Measurements from ENCODE around the gene NPW. TPM values are rescaled to one million over a fixed set of nuclear protein-coding genes. Genes with fewer than 3 reads are reported as not detected.

NPW gene
- total RNA-seq: 0.32 and 1.3 TPM in 2 replicates

DNA sequence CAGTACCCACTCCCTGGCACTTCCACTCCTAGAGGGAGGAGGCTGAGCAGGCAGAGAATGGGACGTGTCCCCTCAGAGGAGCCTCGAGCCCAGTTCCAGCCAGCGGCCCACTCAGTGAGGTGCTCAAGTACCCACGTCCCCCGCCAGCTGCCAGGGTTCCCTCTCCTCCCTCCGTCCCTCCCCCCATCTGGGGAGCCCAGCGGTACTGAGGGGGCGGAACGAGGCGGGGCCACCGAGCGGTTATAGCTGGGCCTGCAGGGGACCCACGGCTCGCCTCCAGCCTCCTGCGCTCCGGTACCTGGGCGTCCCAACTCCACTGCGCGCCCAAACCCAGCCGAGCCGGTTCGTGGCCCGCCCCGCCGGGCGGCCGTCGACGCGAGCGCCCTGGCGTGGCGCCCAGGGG lies at the start of gene NPW:
NPW (plus strand) TSS at position 268 of the 403 bp plus-strand sequence.
- no peak for TF ChIP-seq CTCF (IDR thresholded peaks at IDR 0.05; ENCODE audit: insufficient read depth, low read depth, low read length)
- no peak for DNase-seq (ENCODE audit: low read depth)
- H3K4me3 ChIP-seq (ENCODE audit: low read depth, low read length): peak within 1 kb of the TSS; percentile 23

DNA sequence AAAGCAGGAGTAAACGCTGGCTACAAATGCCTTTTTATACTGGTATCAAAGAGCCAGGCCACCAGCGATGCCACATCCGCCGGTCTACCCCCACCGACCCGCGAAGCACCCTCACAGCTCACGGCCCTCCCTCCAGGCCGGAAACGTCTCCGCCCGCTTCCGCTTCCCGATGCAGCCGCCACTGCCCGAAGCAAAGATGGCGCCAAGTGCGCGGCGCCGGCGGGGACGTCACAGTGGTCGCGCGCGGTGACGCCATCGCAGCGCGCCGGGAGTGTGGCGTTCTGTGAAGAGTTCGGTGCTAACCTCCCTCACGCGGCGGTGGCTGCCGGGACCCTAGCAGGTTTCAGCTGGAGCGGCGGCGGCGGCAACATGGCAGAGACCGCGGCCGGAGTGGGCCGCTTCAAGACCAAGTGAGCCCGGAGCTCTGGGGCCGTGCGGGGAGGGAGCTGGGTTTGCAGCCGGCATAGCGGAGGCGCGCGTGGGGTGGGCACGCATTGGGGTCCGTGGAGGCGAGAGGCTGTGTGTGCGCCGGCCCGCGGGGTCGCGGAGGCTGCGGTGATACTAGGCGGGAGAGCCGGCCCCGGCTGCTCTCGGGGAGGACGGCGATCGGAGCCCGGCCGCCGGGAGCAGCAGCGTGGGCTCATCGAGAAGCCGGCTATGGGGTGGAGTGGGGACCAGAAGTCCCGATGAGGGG lies 47.6 kb upstream of the NPW start, which contains the start of gene TBL3:
TBL3 (plus strand) TSS at position 258 of the 694 bp plus-strand sequence; CDS start at position 370, 112 bp downstream.
- no peak for TF ChIP-seq CTCF (IDR thresholded peaks at IDR 0.05; ENCODE audit: insufficient read depth, low read depth, low read length)
- peak within 1 kb of the TSS; percentile 90 for H3K4me3 ChIP-seq (ENCODE audit: low read depth, low read length)
- peak; percentile 95 for DNase-seq (ENCODE audit: low read depth)

GRCh38 chr16:1972490-1972877 lies 47.1 kb upstream of the NPW start:
- DNase-seq (ENCODE audit: low read depth): no peak
- peak overlapping the region; percentile 90 for H3K4me3 ChIP-seq (ENCODE audit: low read depth, low read length)
- TF ChIP-seq CTCF (IDR thresholded peaks at IDR 0.05; ENCODE audit: insufficient read depth, low read depth, low read length): no peak

DNA sequence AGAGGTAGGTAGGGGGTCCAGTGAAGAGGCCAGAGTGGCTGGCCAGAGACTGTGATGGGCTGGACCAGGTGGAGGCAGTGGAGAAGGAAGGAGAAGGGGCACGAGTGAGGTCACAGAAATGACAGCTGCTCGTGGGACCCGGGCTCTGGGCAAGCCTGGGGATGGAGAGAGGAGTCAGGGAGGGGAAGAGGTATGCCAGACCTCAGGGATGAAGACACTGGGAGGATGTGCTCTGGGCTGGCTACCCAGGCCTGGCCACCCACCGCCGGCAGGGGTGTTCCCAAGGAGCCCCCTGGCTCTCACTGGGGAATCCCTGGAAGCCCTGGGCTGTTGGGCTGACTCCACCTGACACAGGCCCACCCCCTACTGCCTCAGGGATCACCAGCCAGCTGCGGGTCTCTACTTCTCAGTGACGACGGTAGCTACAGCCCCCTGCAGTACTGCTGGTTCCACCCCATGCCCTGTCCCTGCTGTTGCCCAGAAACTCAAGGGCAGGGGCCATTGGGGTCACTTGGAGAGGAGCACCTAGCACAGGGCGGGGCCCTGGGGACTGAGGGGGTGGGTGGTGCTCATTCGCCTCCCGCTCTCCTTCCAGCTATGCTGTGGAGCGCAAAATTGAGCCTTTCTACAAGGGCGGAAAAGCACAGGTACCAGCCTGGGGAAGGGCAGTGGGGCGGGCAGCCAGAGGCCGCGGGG lies 46.0 kb upstream of the NPW start:
- H3K4me3 ChIP-seq (ENCODE audit: low read depth, low read length): no peak overlapping the region
- no peak for DNase-seq (ENCODE audit: low read depth)
- no peak for TF ChIP-seq CTCF (IDR thresholded peaks at IDR 0.05; ENCODE audit: insufficient read depth, low read depth, low read length)

DNA sequence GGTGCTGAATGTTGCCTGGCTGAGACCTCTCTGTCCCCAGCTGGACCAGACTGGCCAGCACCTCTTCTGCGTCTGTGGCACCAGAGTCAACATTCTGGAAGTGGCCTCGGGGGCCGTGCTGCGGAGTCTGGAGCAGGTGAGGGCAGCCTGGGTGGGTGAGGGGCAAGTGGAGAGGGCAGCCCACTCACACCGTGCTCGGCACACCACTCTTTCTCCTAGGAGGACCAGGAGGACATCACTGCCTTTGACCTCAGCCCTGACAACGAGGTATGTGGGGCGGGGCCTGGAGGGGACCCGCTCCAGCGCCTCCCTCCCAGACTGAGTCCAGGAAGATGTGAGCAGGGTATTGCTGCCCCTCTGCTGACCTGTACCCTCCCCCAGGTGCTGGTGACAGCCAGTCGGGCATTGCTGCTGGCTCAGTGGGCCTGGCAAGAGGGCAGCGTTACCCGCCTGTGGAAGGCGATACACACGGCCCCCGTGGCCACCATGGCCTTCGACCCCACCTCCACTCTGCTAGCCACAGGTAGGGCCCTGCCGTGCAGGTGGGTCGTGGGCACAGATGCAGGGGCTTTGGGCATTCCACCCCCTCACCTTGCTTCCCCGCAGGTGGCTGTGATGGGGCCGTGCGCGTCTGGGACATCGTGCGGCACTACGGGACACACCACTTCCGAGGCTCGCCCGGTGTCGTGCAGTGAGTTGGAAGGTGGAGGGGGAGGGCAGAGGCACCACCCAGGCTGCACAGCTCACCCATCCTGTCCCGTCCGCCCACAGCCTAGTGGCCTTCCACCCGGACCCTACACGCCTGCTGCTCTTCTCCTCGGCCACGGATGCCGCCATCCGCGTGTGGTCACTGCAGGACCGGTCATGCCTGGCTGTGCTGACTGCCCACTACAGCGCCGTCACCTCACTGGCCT lies 45.2 kb upstream of the NPW start:
- no peak for TF ChIP-seq CTCF (IDR thresholded peaks at IDR 0.05; ENCODE audit: insufficient read depth, low read depth, low read length)
- no peak for DNase-seq (ENCODE audit: low read depth)
- no peak overlapping the region for H3K4me3 ChIP-seq (ENCODE audit: low read depth, low read length)

DNA sequence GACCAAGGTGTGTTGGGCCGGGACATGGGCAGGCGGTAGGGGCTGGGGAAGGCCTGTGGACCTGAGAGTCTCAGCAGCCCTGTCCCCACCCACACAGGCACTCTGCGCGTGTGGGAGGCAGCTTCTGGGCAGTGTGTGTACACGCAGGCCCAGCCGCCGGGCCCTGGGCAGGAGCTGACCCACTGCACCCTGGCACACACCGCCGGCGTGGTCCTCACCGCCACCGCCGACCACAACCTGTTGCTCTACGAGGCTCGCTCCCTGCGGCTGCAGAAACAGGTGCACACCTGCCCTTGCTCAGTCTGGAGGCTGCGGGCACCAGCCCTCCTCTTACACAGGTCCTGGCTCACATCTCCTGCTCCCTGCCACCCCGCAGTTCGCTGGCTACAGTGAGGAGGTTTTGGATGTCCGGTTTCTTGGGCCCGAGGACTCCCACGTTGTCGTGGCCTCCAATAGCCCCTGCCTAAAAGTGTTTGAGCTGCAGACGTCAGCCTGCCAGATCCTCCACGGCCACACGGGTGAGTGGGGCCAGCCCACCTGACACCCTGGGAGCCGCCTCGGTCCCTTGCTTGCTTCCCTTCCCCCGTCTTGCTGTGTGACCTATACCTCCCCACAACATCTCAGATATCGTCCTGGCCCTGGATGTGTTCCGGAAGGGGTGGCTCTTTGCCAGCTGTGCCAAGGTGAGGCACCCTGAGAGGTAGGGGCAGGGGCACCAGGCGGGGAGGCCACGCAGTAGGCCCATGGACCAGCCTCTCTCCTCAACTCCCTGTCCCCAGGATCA lies 44.0 kb upstream of the NPW start:
- no peak for DNase-seq (ENCODE audit: low read depth)
- H3K4me3 ChIP-seq (ENCODE audit: low read depth, low read length): no peak overlapping the region
- TF ChIP-seq CTCF (IDR thresholded peaks at IDR 0.05; ENCODE audit: insufficient read depth, low read depth, low read length): no peak

Measured in fibroblast of villous mesenchyme (primary cell).